Body of pancreas (tissue), 4 donors: ENCODE measurements around the gene TAPT1. TPM values are rescaled to one million over a fixed set of nuclear protein-coding genes. Genes with fewer than 3 reads are reported as not detected.

Experiments
- ATAC-seq: fragments of 150-250 bp; one replicate; pipeline ENCODE4 v1.9.1; 2016
- DNase-seq, 4 donors: peaks; one replicate each; pipeline ENCODE4 v3.0.0-alpha.2; 2019
- H3K27ac ChIP-seq, 4 donors: fragments of 200-600 bp; sonication (generic); 1 replicate in 3 of 4; 2 replicates in 1 of 4; pipeline versions ENCODE4 v1.5.1 to v1.6.1; 2016 to 2019; ENCODE audit warnings: mild to moderate bottlenecking in 1 of 4, mixed read lengths in 1 of 4, moderate library complexity in 1 of 4
- H3K27me3 ChIP-seq, 2 donors: fragments of 200-600 bp; sonication (generic); one replicate each; pipeline ENCODE4 v1.6.0; 2016; ENCODE audit warnings: mild to moderate bottlenecking in 1 of 2
- H3K36me3 ChIP-seq, 2 donors: fragments of 200-600 bp; sonication (generic); replicated peaks in 1 of 2; 2 replicates each; pipeline ENCODE4 v1.5.1; 2016; ENCODE audit warnings: low read depth in 2 of 2; ENCODE audit not compliant: insufficient read depth in 1 of 2
- H3K4me1 ChIP-seq: fragments of 200-600 bp; sonication (generic); one replicate; pipeline ENCODE4 v1.6.0; 2016
- H3K4me3 ChIP-seq, 2 donors: fragments of 200-600 bp; sonication (generic); 1 replicate in 1 of 2; 2 replicates in 1 of 2; pipeline ENCODE4 v1.5.1; 2016 to 2019
- H3K9me3 ChIP-seq, 3 donors: fragments of 200-600 bp; sonication (generic); 1 replicate in 2 of 3; 2 replicates in 1 of 3; pipeline ENCODE4 v1.5.1; 2016
- POLR2A ChIP-seq, 3 donors: fragments of 450-650 bp; IDR thresholded peaks; one replicate each; pipeline ENCODE4 v1.6.1; 2016; ENCODE audit warnings: antibody characterized with exemption in 3 of 3, mild to moderate bottlenecking in 2 of 3
- WGBS, 2 donors: methylation state at CpG; one replicate each; pipeline ENCODE4 v1.1.5; 2017; 5-methylcytosine and 5-hydroxymethylcytosine counted together
- intact Hi-C: fragments of 100-400 bp; cut with DNase I; formaldehyde crosslinking; loops from one replicate; pipeline ENCODE4 v1.15.1; 2023
- total RNA-seq, 2 donors: library from RNA; depleted of rRNA; stranded (reverse); fragments of >200 nt; gene quantifications; one replicate each; pipeline ENCODE4 v1.1.0, GENCODE V29; 2016
- TF ChIP-seq, protein P1 (sequence below), 7 experiments: fragments of 450-650 bp in 4 of 7; fragments of 200-600 bp in 3 of 7; sonication (generic) in 3 of 7; IDR thresholded peaks; one replicate each; pipeline ENCODE4 v1.5.1; 2016 to 2019; ENCODE audit warnings: antibody characterized with exemption in 7 of 7

TAPT1 gene
- total RNA-seq, 2 donors from 2014 or later, result 26.4 to 30.9 TPM

DNA sequence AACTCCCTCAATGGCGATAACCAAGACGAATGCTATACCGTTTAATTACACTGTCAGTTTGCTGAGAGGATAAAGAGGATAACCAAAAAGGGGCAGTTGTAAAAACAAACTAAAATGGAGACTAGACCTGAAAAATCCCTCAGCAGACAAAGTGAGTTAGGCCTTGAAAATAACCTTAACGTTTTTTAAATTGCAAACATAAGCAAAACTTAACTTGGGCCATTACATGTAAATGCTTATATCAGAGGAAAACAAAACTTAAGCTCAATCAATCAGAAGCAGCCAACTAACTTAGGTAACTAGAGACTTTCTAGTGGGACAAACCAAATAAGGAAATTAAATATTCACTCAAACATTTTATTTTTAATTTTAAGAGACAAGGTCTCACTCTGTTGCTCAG, 17.0 kb upstream of the TAPT1 start:
- no peaks in the 10 kb centered on the region for H3K4me1 ChIP-seq
- no peak for DNase-seq
- no peaks in the 10 kb centered on the region for H3K9me3 ChIP-seq
- intact Hi-C loops, result no loop called here
- WGBS, 2 donors, result 83 to 86% methylated on average over 4 of the region's 4 CpGs
- H3K4me3 ChIP-seq, result no peak overlapping the region
- H3K27me3 ChIP-seq, result no peaks in the 10 kb centered on the region
- no peak overlapping the region for H3K27ac ChIP-seq
- no peaks in the 10 kb centered on the region for H3K36me3 ChIP-seq
- TF ChIP-seq POLR2A (IDR thresholded peaks at IDR 0.05), result no peak
- TF ChIP-seq, protein P1, sequence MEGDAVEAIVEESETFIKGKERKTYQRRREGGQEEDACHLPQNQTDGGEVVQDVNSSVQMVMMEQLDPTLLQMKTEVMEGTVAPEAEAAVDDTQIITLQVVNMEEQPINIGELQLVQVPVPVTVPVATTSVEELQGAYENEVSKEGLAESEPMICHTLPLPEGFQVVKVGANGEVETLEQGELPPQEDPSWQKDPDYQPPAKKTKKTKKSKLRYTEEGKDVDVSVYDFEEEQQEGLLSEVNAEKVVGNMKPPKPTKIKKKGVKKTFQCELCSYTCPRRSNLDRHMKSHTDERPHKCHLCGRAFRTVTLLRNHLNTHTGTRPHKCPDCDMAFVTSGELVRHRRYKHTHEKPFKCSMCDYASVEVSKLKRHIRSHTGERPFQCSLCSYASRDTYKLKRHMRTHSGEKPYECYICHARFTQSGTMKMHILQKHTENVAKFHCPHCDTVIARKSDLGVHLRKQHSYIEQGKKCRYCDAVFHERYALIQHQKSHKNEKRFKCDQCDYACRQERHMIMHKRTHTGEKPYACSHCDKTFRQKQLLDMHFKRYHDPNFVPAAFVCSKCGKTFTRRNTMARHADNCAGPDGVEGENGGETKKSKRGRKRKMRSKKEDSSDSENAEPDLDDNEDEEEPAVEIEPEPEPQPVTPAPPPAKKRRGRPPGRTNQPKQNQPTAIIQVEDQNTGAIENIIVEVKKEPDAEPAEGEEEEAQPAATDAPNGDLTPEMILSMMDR (IDR thresholded peaks at IDR 0.05), result no peak
- no peak for ATAC-seq

DNA sequence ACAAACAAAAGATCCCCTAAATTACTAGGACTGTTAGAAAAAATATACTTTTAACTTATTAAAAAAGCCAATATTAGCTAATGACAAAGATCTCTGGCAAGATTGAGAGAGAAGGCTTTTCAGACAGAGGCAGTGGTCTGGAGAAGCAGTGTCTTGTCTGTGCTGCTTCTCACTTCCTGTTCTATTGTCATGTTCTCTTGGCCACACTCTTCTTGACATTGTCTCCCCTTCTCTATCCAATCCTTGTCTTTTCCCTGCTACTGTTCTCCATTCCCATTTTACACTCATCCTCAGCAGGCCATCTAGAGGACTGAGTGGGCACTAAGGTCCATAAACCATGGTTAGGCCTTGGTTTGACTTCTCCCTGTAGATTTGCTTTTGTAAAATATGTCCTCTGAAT, 14.0 kb upstream of the TAPT1 start:
- Histone ChIP-seq H3K9me3 (no peaks in the 10 kb centered on the region), H3K4me1 (no peaks in the 10 kb centered on the region), H3K27me3 (no peaks in the 10 kb centered on the region), H3K4me3 (no peak overlapping the region), H3K27ac (no peak overlapping the region), H3K36me3 (no peaks in the 10 kb centered on the region)
- DNase-seq, result no peak
- TF ChIP-seq, protein P1 (IDR thresholded peaks at IDR 0.05), result no peak
- no peak for TF ChIP-seq POLR2A (IDR thresholded peaks at IDR 0.05)
- ATAC-seq, result no peak
- intact Hi-C loops, result no loop called here

GRCh38 chr4:16239086-16239485, 12.8 kb upstream of the TAPT1 start:
- 94% methylated on average over 3 of the region's 3 CpGs for WGBS, 2 donors
- intact Hi-C loops, result no loop called here
- TF ChIP-seq POLR2A (IDR thresholded peaks at IDR 0.05), result no peak
- TF ChIP-seq, protein P1 (IDR thresholded peaks at IDR 0.05), result no peak
- Histone ChIP-seq H3K4me1 (no peaks in the 10 kb centered on the region), H3K27ac (no peak overlapping the region), H3K4me3 (no peak overlapping the region), H3K27me3 (no peaks in the 10 kb centered on the region), H3K9me3 (no peaks in the 10 kb centered on the region), H3K36me3 (no peaks in the 10 kb centered on the region)
- DNase-seq, result no peak
- no peak for ATAC-seq

- 76 to 94% methylated on average over 3 of the region's 3 CpGs for WGBS, 2 donors
- H3K27me3 ChIP-seq, result no peaks in the 10 kb centered on the region
- ATAC-seq (no peak), DNase-seq (no peak)
- TF ChIP-seq, protein P1 (IDR thresholded peaks at IDR 0.05), result no peak
- no peak for TF ChIP-seq POLR2A (IDR thresholded peaks at IDR 0.05)
- H3K9me3 ChIP-seq, result no peaks in the 10 kb centered on the region
- no peak overlapping the region for H3K27ac ChIP-seq
- H3K36me3 ChIP-seq, result no peaks in the 10 kb centered on the region
- H3K4me1 ChIP-seq, result no peaks in the 10 kb centered on the region
- intact Hi-C loops, result no loop called here
- H3K4me3 ChIP-seq, result no peak overlapping the region
These were observed 12.1 kb upstream of the TAPT1 start for GRCh38 chr4:16238327-16238726.

GRCh38 chr4:16237715-16238114, 11.4 kb upstream of the TAPT1 start:
- H3K27me3 ChIP-seq, result no peaks in the 10 kb centered on the region
- no peaks in the 10 kb centered on the region for H3K9me3 ChIP-seq
- H3K27ac ChIP-seq, result no peak overlapping the region
- H3K4me1 ChIP-seq, result no peaks in the 10 kb centered on the region
- 79 to 92% methylated on average over 7 of the region's 7 CpGs for WGBS, 2 donors
- TF ChIP-seq, protein P1 (IDR thresholded peaks at IDR 0.05), result no peak
- DNase-seq, result peak in 1 of 4 donors; percentile 39
- no peak overlapping the region for H3K4me3 ChIP-seq
- no peaks in the 10 kb centered on the region for H3K36me3 ChIP-seq
- no peak for ATAC-seq
- intact Hi-C loops, result no loop called here
